ENCODE data around the gene PPP2R5D. TPM values are rescaled to one million over a fixed set of nuclear protein-coding genes. Genes with fewer than 3 reads are reported as not detected.

Gene PPP2R5D
- total and polyA plus RNA-seq, 2 experiments from 2014 or later, result 30.8 to 35.2 TPM

DNA sequence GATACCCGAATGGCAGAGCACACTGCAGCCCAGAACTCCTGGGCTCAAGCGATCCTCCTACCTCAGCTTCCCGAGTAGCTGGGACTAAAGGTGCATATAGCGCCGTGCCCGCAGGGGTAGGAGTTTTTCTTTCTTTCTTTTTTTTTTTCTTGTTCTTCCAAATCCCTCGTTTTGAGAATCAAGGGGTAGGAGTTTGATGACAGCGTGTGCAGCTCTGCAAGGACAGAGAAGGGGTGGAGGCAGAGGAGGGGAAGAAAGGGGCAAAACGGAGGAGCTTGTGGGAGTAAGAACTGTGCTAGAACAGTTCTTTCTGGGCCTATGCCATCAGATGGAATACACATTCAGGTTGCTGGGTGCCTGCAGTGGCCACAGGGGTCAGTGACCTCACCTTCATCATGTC is 52.3 kb downstream of the PPP2R5D start:
- no peaks in the 10 kb centered on the region for H3K9me2 ChIP-seq (replicated peaks; ENCODE audit: insufficient read depth)
- no peak for DNase-seq (ENCODE audit: low spot score)
- no peaks in the 10 kb centered on the region for H3K4me1 ChIP-seq (ENCODE audit: insufficient read depth)
- H3K9me3 ChIP-seq (ENCODE audit: low read depth), result no peaks in the 10 kb centered on the region
- H3K36me3 ChIP-seq (replicated peaks; ENCODE audit: insufficient read depth, low read depth), result no peaks in the 10 kb centered on the region
- no peak overlapping the region for H3K4me3 ChIP-seq
- TF ChIP-seq EZH2 (IDR thresholded peaks at IDR 0.05; ENCODE audit: borderline replicate concordance), result no peak
- TF ChIP-seq CTCF (IDR thresholded peaks at IDR 0.05; ENCODE audit: poor library complexity), result no peak
- TF ChIP-seq EZH2phosphoT487 (IDR thresholded peaks at IDR 0.05; ENCODE audit: low read depth, severe bottlenecking, unreplicated experiment), result no peak
- 92% methylated on average over 9 of the region's 9 CpGs for WGBS (ENCODE audit: low lambda C conversion rate, missing lambda C conversion rate)
- H3K27ac ChIP-seq, result no peak overlapping the region
- H2AFZ ChIP-seq, result no peak overlapping the region
- no peaks in the 10 kb centered on the region for H3K79me2 ChIP-seq
- no peaks in the 10 kb centered on the region for H4K20me1 ChIP-seq (ENCODE audit: insufficient read depth, poor library complexity, severe bottlenecking)
- H3K4me2 ChIP-seq, result no peak overlapping the region
- no peaks in the 10 kb centered on the region for H3K27me3 ChIP-seq

DNA sequence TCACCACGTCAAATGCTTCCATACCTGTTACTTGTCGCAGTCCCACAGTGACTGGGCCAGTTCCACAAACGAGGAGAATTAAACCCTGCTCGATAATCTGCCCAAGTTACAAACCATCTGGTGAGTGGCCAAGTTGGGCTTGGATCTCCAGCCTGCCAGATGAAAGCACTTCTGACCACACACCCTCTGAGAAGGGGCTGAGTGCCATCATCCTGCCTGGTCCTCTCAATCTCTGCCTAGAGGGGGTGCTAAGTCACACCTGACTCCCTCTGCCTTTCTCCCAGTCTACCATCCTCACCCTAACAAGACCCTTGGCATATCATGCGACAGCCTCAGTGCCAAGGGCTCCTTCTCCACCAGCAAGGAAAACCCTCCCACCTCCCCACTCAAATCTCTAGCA is 52.8 kb downstream of the PPP2R5D start:
- TF ChIP-seq EZH2phosphoT487 (IDR thresholded peaks at IDR 0.05; ENCODE audit: low read depth, severe bottlenecking, unreplicated experiment), result no peak
- TF ChIP-seq EZH2 (IDR thresholded peaks at IDR 0.05; ENCODE audit: borderline replicate concordance), result no peak
- TF ChIP-seq CTCF (IDR thresholded peaks at IDR 0.05; ENCODE audit: poor library complexity), result no peak
- H3K4me1 ChIP-seq (ENCODE audit: insufficient read depth), result no peaks in the 10 kb centered on the region
- H3K4me3 ChIP-seq, result no peak overlapping the region
- H3K9me3 ChIP-seq (ENCODE audit: low read depth), result no peaks in the 10 kb centered on the region
- no peaks in the 10 kb centered on the region for H3K27me3 ChIP-seq
- WGBS (ENCODE audit: low lambda C conversion rate, missing lambda C conversion rate), result 97% methylated on average over 5 of the region's 5 CpGs
- H3K4me2 ChIP-seq, result no peak overlapping the region
- DNase-seq (ENCODE audit: low spot score), result no peak
- H3K9me2 ChIP-seq (replicated peaks; ENCODE audit: insufficient read depth), result no peaks in the 10 kb centered on the region
- no peaks in the 10 kb centered on the region for H4K20me1 ChIP-seq (ENCODE audit: insufficient read depth, poor library complexity, severe bottlenecking)
- H3K36me3 ChIP-seq (replicated peaks; ENCODE audit: insufficient read depth, low read depth), result no peaks in the 10 kb centered on the region
- H3K27ac ChIP-seq, result no peak overlapping the region
- no peaks in the 10 kb centered on the region for H3K79me2 ChIP-seq
- no peak overlapping the region for H2AFZ ChIP-seq

DNA sequence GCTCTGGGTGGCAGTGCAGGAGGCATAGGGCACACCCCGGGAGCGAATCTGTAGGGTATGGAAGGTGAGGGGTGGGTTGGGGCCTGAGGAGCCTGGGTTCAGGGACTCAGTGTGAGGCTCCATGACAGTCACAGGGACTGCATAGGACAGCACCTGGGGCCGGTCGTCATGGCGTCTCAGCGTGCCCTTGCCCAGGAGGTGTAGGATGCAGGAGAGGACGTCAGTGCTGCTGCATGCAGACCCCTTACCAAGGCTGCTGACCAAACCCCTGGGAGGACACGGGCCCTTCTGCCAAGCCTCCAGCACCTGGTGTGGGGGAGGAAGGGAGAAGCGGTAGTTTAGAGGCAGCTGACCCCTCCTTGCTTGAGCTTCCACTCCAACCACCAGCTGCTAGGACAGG is 53.3 kb downstream of the PPP2R5D start:
- no peak overlapping the region for H3K4me3 ChIP-seq
- no peak overlapping the region for H2AFZ ChIP-seq
- no peaks in the 10 kb centered on the region for H3K79me2 ChIP-seq
- no peak overlapping the region for H3K27ac ChIP-seq
- H3K4me2 ChIP-seq, result no peak overlapping the region
- no peaks in the 10 kb centered on the region for H4K20me1 ChIP-seq (ENCODE audit: insufficient read depth, poor library complexity, severe bottlenecking)
- no peaks in the 10 kb centered on the region for H3K4me1 ChIP-seq (ENCODE audit: insufficient read depth)
- TF ChIP-seq EZH2phosphoT487 (IDR thresholded peaks at IDR 0.05; ENCODE audit: low read depth, severe bottlenecking, unreplicated experiment) (no peak), CTCF (IDR thresholded peaks at IDR 0.05; ENCODE audit: poor library complexity) (no peak), EZH2 (IDR thresholded peaks at IDR 0.05; ENCODE audit: borderline replicate concordance) (no peak)
- no peaks in the 10 kb centered on the region for H3K36me3 ChIP-seq (replicated peaks; ENCODE audit: insufficient read depth, low read depth)
- no peaks in the 10 kb centered on the region for H3K9me2 ChIP-seq (replicated peaks; ENCODE audit: insufficient read depth)
- no peaks in the 10 kb centered on the region for H3K27me3 ChIP-seq
- no peak for DNase-seq (ENCODE audit: low spot score)
- WGBS (ENCODE audit: low lambda C conversion rate, missing lambda C conversion rate), result 97% methylated on average over 9 of the region's 9 CpGs
- no peaks in the 10 kb centered on the region for H3K9me3 ChIP-seq (ENCODE audit: low read depth)

GRCh38 chr6:43038727-43039126 is 54.4 kb downstream of the PPP2R5D start:
- no peaks in the 10 kb centered on the region for H3K9me3 ChIP-seq (ENCODE audit: low read depth)
- no peak overlapping the region for H3K4me3 ChIP-seq
- TF ChIP-seq EZH2phosphoT487 (IDR thresholded peaks at IDR 0.05; ENCODE audit: low read depth, severe bottlenecking, unreplicated experiment) (no peak), EZH2 (IDR thresholded peaks at IDR 0.05; ENCODE audit: borderline replicate concordance) (no peak), CTCF (IDR thresholded peaks at IDR 0.05; ENCODE audit: poor library complexity) (no peak)
- H2AFZ ChIP-seq, result no peak overlapping the region
- no peak overlapping the region for H3K27ac ChIP-seq
- DNase-seq (ENCODE audit: low spot score), result no peak
- H3K27me3 ChIP-seq, result no peaks in the 10 kb centered on the region
- no peaks in the 10 kb centered on the region for H4K20me1 ChIP-seq (ENCODE audit: insufficient read depth, poor library complexity, severe bottlenecking)
- H3K79me2 ChIP-seq, result no peaks in the 10 kb centered on the region
- no peaks in the 10 kb centered on the region for H3K9me2 ChIP-seq (replicated peaks; ENCODE audit: insufficient read depth)
- H3K36me3 ChIP-seq (replicated peaks; ENCODE audit: insufficient read depth, low read depth), result no peaks in the 10 kb centered on the region
- no peaks in the 10 kb centered on the region for H3K4me1 ChIP-seq (ENCODE audit: insufficient read depth)
- WGBS (ENCODE audit: low lambda C conversion rate, missing lambda C conversion rate), result 92% methylated on average over 9 of the region's 9 CpGs
- no peak overlapping the region for H3K4me2 ChIP-seq
